IMR-90 (cell line): ENCODE data around the gene LLGL2. TPM values are rescaled to one million over a fixed set of nuclear protein-coding genes. Genes with fewer than 3 reads are reported as not detected.

Experiments
- ATAC-seq: fragments of 200-7000 bp; cut with Tn5 transposase; 2 replicates; pipeline ENCODE4 v1.9.1; 2020; ENCODE audit warnings: low read depth, mild to moderate bottlenecking, moderate library complexity
- BruUV-seq: library from RNA; stranded (reverse); fragments of 400-500 nt; replicated peaks from 2 replicates; lab custom pipeline; 2021; lab: Mats Ljungman, UMichigan
- CTCF ChIA-PET: fragments of 300-600 bp; formaldehyde crosslinking; extraction: SDS; loops from one replicate; lab custom pipeline; 2021; ENCODE audit warnings: antibody characterized with exemption; lab: Yijun Ruan, JAX
- POLR2A ChIA-PET: fragments of 300-600 bp; sonication (Branson Sonifier 250); formaldehyde crosslinking; loops from one replicate; lab custom pipeline; 2022; ENCODE audit warnings: antibody characterized with exemption; ENCODE audit not compliant: unreplicated experiment; lab: Charles Lee
- DNase-seq: peaks from one replicate; pipeline ENCODE4 v3.0.0; 2013
- H2AFZ ChIP-seq: replicated peaks from 2 replicates; pipeline ENCODE3; 2013; ENCODE audit warnings: low read length, mild to moderate bottlenecking; ENCODE audit not compliant: poor library complexity
- H2AK5ac ChIP-seq: 2 replicates; pipeline ENCODE4 v1.6.1; 2013; ENCODE audit warnings: low read depth, low read length, inconsistent platforms
- H2AK9ac ChIP-seq: replicated peaks from 2 replicates; pipeline ENCODE3; 2013; ENCODE audit warnings: mild to moderate bottlenecking, low read depth, low read length, moderate library complexity; ENCODE audit not compliant: poor library complexity
- H2BK120ac ChIP-seq: 2 replicates; pipeline ENCODE4 v1.6.1; 2013; ENCODE audit warnings: low read depth, low read length, inconsistent platforms
- H2BK15ac ChIP-seq: 3 replicates; pipeline ENCODE4 v1.6.1; 2013; ENCODE audit warnings: low read depth, low read length, inconsistent platforms
- H2BK20ac ChIP-seq: 2 replicates; pipeline ENCODE4 v1.6.1; 2013; ENCODE audit warnings: low read depth, mild to moderate bottlenecking, inconsistent platforms, low read length, moderate library complexity
- H2BK5ac ChIP-seq: 2 replicates; pipeline ENCODE4 v1.6.1; 2013; ENCODE audit warnings: mild to moderate bottlenecking, low read depth, low read length, inconsistent platforms; ENCODE audit not compliant: poor library complexity, severe bottlenecking
- H3K14ac ChIP-seq: replicated peaks from 2 replicates; pipeline ENCODE4 v1.6.1; 2013; ENCODE audit warnings: low read depth, low read length, inconsistent platforms
- H3K18ac ChIP-seq: 2 replicates; pipeline ENCODE4 v1.6.1; 2013; ENCODE audit warnings: low read depth, low read length, control low read depth
- H3K23ac ChIP-seq: 2 replicates; pipeline ENCODE4 v1.6.1; 2013; ENCODE audit warnings: low read depth, low read length, inconsistent platforms
- H3K27ac ChIP-seq: 2 replicates; pipeline ENCODE4 v1.5.1; 2013; ENCODE audit warnings: mild to moderate bottlenecking, control low read depth, low read length; ENCODE audit not compliant: insufficient read depth
- H3K27me3 ChIP-seq: 2 replicates; pipeline ENCODE4 v1.6.1; 2013; ENCODE audit warnings: low read length; ENCODE audit not compliant: control insufficient read depth, insufficient read depth
- H3K36me3 ChIP-seq: 2 replicates; pipeline ENCODE4 v1.6.1; 2013; ENCODE audit warnings: low read length, mixed read lengths; ENCODE audit not compliant: control insufficient read depth, insufficient read depth
- H3K4ac ChIP-seq: 2 replicates; pipeline ENCODE4 v1.6.1; 2013; ENCODE audit warnings: low read depth, low read length, inconsistent platforms
- H3K4me1 ChIP-seq: 2 replicates; pipeline ENCODE4 v1.6.1; 2013; ENCODE audit warnings: low read length, mixed read lengths; ENCODE audit not compliant: control insufficient read depth, insufficient read depth
- H3K4me2 ChIP-seq: 2 replicates; pipeline ENCODE4 v1.6.1; 2013; ENCODE audit warnings: low read depth, mild to moderate bottlenecking, control low read depth, low read length, moderate library complexity
- H3K4me3 ChIP-seq: 2 replicates; pipeline ENCODE4 v1.5.1; 2013; ENCODE audit warnings: low read depth, mild to moderate bottlenecking, control low read depth, low read length, moderate library complexity; ENCODE audit not compliant: insufficient read depth
- H3K56ac ChIP-seq: 2 replicates; pipeline ENCODE4 v1.6.1; 2013; ENCODE audit warnings: low read length, inconsistent platforms; ENCODE audit not compliant: insufficient read depth; ENCODE audit errors: extremely low read depth
- H3K79me1 ChIP-seq, 2 experiments: 2 replicates each; pipeline ENCODE4 v1.6.1; 2013; ENCODE audit warnings: low read length in 2 of 2, inconsistent platforms in 1 of 2, low read depth in 1 of 2
- H3K9ac ChIP-seq: 2 replicates; pipeline ENCODE4 v1.6.1; 2013; ENCODE audit warnings: low read depth, low read length, control low read depth
- H3K9me1 ChIP-seq: 2 replicates; pipeline ENCODE4 v1.6.1; 2013; ENCODE audit warnings: low read length, inconsistent platforms; ENCODE audit not compliant: insufficient read depth
- H3K9me3 ChIP-seq: 2 replicates; pipeline ENCODE4 v1.6.1; 2013; ENCODE audit warnings: low read length; ENCODE audit not compliant: control insufficient read depth, insufficient read depth
- H4K20me1 ChIP-seq: 2 replicates; pipeline ENCODE4 v1.6.1; 2013; ENCODE audit warnings: low read length, inconsistent platforms; ENCODE audit not compliant: insufficient read depth
- H4K5ac ChIP-seq: 2 replicates; pipeline ENCODE4 v1.6.1; 2013; ENCODE audit warnings: mild to moderate bottlenecking, low read depth, low read length, control low read depth
- H4K8ac ChIP-seq, 2 experiments: 2 replicates each; pipeline ENCODE4 v1.6.1; 2013; ENCODE audit warnings: low read depth in 2 of 2, low read length in 2 of 2, control low read depth in 1 of 2, inconsistent platforms in 1 of 2
- H4K91ac ChIP-seq: 2 replicates; pipeline ENCODE4 v1.6.1; 2013; ENCODE audit warnings: low read depth, low read length, inconsistent platforms; ENCODE audit not compliant: insufficient read depth
- MAZ ChIP-seq: IDR thresholded peaks from 2 replicates; pipeline ENCODE4 v1.6.1; 2012; ENCODE audit warnings: low read depth, mild to moderate bottlenecking, low read length, improper control_type of control experiment, moderate library complexity, borderline replicate concordance
- SMC3 ChIP-seq: fragments of 150-350 bp; IDR thresholded peaks from 2 replicates; pipeline ENCODE4 v1.6.1; 2016; ENCODE audit warnings: low read depth, mild to moderate bottlenecking, antibody characterized with exemption, low read length, moderate library complexity
- WGBS, 2 experiments: methylation state at CpG; one replicate each; pipeline versions ENCODE4 v1.1.5 to v1.1.7; 2013; ENCODE audit warnings: missing lambda C conversion rate in 2 of 2; ENCODE audit not compliant: insufficient read length in 1 of 2; ENCODE audit errors: extremely low coverage in 2 of 2; 5-methylcytosine and 5-hydroxymethylcytosine counted together
- dilution Hi-C: fragments of 300-500 bp; cut with HindIII; formaldehyde crosslinking; loops from one replicate; pipeline ENCODE4 v1.14.3; 2018; ENCODE audit warnings: low sequenced_read_pairs; ENCODE audit not compliant: unreplicated experiment
- in situ Hi-C: fragments of 300-500 bp; cut with MboI; formaldehyde crosslinking; loops from 3 replicates; pipeline ENCODE4 v1.14.3; 2019; ENCODE audit warnings: low sequenced_read_pairs, inconsistent platforms, mixed read lengths
- intact Hi-C: fragments of 100-400 bp; cut with micrococcal nuclease; formaldehyde crosslinking; loops from 2 replicates; pipeline ENCODE4 v1.10.0; 2022
- polyA plus RNA-seq, 3 experiments: library from polyadenylated mRNA; depleted of rRNA; stranded (reverse); fragments of >200 nt; gene quantifications; 2 replicates each; pipeline ENCODE4 v1.2.3, GENCODE V29; 2012; ENCODE audit warnings: low replicate concordance in 1 of 3
- total RNA-seq: library from RNA; depleted of rRNA; stranded (reverse); fragments of >200 nt; gene quantifications from 2 replicates; pipeline ENCODE4 v1.2.3, GENCODE V29; 2012

Gene LLGL2
- total and polyA plus RNA-seq, 2 of the 4 experiments (the other 2 are of a cell fraction), result 0.54 to 0.72 TPM

GRCh38 chr17:75603123-75603522 lies 77.6 kb downstream of the LLGL2 start:
- no peak overlapping the region for H2BK5ac ChIP-seq
- no peaks in the 10 kb centered on the region for H3K36me3 ChIP-seq
- no peak overlapping the region for H2BK120ac ChIP-seq
- no peak overlapping the region for H4K5ac ChIP-seq
- no peak overlapping the region for H3K4me3 ChIP-seq
- ATAC-seq (no peak), DNase-seq (no peak)
- ChIA-PET POLR2A (no interaction called here), CTCF (no interaction called here)
- no peak overlapping the region for H3K23ac ChIP-seq
- H3K4ac ChIP-seq, result no peak overlapping the region
- no peaks in the 10 kb centered on the region for H3K4me1 ChIP-seq
- intact Hi-C loops, result no loop called here
- H3K9ac ChIP-seq, result no peak overlapping the region
- TF ChIP-seq MAZ (no peak), SMC3 (no peak)
- H2AK9ac ChIP-seq, result no peak overlapping the region
- H3K9me1 ChIP-seq, result no peaks in the 10 kb centered on the region
- H3K27me3 ChIP-seq, result no peaks in the 10 kb centered on the region; the same call in 1 of the 2 replicates
- dilution Hi-C loops, result no loop called here
- no peak overlapping the region for H3K4me2 ChIP-seq
- 75% methylated on average over 7 of the region's 9 CpGs; no CpG with 5 or more reads in 1 of the 2 experiments for WGBS, 2 experiments
- H3K14ac ChIP-seq, result no peak overlapping the region
- no peak overlapping the region for H2BK20ac ChIP-seq
- no TSS peak for BruUV-seq
- no peak overlapping the region for H3K27ac ChIP-seq
- no peaks in the 10 kb centered on the region; the same call in 1 of the 2 replicates for H4K20me1 ChIP-seq
- H4K8ac ChIP-seq, result no peak overlapping the region
- H2BK15ac ChIP-seq, result no peak overlapping the region
- no peaks in the 10 kb centered on the region for H3K79me1 ChIP-seq
- no peak overlapping the region for H2AFZ ChIP-seq
- H3K56ac ChIP-seq, result no peak overlapping the region
- no peak overlapping the region; the same call in 1 of the 2 replicates for H2AK5ac ChIP-seq
- in situ Hi-C loops, result no loop called here
- H4K91ac ChIP-seq, result no peak overlapping the region
- H3K9me3 ChIP-seq, result no peaks in the 10 kb centered on the region
- no peak overlapping the region for H3K18ac ChIP-seq
